ENCODE results near the gene FOLH1.
"Not testable (repeated sequence)": the region's sequence is repeated elsewhere in the genome, so short reads cannot be mapped to it uniquely, and the experiment has no call there.

Gene FOLH1

DNA sequence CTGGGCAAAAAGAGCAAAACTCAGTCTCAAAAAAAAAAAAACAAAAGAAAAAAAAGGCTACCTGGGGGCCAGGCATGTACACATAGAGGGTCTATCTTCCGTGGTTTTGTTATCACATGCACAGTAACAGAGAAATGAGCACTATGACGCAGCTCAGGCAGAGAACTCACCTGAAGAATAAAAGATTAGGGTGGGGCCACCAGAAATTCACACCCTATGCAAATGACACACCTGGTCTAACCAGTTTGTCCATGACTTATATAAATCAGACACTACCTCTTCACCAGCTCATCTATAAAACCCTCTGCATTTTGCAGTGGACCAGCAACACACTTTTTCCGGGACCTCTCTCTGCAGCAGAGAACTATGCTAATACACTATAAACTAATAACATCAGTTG, 30.5 kb downstream of the FOLH1 start:
- not testable (repeated sequence) for DNase-seq

DNA sequence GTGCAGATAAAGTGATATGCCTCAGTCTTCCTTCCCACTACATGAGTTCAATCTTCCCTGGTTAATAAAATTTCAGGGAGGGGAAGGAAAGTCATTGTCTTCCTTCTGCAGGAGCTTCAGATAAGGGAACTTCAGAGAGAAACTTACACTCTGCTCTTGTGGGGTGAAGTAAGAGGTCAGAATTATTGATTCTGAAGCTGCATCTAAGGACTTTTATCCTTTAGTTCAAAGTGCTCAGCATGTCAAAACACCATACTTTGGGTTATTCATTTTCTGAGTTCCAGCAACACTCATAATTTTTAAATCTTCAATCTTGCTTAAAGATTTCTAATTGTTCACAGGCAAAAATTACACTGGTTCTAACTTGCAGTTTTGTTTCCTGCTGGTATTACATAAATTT, 33.0 kb downstream of the FOLH1 start:
- not testable (repeated sequence) for DNase-seq

DNA sequence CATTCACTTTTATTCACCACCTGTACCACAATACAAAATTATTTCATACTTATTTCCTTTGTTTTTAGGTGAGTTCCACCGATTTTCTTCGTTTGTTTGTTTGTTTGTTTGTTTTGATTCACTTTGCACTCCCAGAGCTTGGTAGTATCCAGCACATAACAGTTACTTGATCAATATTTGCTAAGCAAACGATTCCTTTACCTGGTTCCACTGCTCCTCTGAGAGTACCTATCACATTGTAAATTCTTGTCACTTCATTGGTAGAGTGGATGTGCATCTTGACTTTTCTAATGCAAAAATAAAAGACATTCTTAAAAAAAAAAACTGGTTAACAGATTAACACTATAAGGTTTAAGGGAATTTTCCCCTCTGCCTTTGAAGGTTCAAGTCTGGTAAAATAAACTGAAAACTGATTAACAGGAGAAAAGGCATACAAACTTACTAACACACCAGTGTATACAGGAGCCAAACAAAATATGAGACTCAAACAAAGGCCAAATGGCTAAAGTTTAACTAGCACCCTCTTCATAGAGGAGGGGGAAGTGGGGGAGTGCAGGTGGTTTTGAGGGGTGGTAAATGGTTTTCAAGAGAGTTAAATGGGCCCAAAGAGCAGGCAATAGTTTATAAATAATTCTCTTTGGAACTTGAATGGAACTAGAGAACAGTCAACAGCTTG, 33.6 kb downstream of the FOLH1 start:
- not testable (repeated sequence) for DNase-seq

DNA sequence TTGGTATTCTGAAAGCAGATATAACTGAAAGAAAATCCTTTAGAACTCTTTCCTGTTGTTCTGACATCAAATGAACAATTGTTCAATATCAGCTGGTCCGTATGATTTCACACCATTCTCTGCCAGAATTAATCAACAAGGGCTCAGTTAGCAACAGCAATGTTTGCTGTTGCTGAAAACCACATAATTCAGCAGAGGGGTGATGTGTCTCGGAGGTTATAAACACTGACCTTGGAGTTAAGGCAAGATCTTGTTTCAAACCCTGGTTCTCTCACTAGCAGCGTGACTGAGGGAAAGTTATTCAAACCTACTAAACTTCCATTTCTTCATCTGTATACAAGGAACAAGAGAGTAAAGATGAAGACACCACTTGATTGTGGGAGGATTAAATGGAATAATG, 36.8 kb downstream of the FOLH1 start:
- DNase-seq: peak in 1 of 14 donors; percentile 24

GRCh38 chr11:49169579-49169978, 38.8 kb downstream of the FOLH1 start:
- not testable (repeated sequence) for DNase-seq

DNA sequence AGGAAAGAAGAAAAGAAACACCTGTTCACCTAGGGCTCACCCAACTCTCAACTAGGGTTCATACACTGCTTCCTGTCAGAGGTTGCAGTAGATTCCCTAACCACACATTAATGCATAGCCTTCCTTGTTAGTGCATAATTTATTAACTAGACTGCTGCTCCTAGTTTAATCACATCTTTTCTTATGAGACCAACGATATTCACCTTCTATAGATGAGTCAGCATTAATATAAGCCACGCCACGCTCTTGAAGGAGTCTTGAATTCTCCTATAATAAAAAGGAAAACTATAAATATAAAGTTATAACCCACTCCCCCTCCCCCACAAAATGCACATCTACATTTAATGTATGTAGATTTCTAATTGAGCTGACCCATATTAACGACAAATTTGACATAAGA, 39.4 kb downstream of the FOLH1 start:
- not testable (repeated sequence) for DNase-seq

DNA sequence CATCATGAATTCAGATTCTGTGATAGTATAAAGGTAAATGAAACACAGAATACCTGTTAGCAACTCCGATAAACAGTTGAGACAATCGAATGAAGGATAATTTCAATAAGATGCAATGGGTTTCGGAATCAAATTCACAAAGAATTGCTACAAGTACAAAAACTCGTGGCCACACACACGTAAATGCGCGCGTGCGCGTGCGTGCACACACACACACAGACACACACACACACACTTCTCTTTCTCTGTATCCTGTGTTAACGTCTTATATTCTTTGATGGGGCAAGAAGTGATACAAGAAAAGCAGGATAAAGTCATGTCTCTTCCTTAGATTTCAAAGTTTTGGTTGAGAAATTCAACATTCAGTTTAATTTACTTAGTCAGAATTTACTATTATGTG, 57.2 kb downstream of the FOLH1 start:
- no peak for DNase-seq

DNA sequence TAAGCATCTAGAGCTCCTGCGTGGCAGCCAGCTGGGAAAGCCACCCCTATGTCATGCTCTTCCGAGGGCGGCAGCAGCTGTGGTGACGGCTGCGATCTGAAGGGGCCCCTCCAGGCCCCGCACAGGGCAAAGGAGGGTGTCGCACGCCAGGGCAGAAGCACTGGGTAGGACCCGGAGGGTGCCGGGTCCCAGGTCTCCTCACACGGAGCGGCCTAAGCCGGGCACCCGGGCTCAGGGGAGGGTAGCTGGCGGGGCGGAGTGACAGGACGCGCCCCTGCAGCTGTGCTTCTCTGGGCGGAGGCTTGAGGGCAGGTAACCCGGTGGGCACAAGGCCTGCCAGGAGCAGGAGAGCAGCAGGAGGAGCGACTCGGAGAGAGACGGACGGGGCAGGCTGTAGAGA, 106.0 kb downstream of the FOLH1 start:
- not testable (repeated sequence) for DNase-seq
